K562 (cell line): ENCODE measurements around the gene KIAA0930. TPM values are rescaled to one million over a fixed set of nuclear protein-coding genes. Genes with fewer than 3 reads are reported as not detected.

Source experiments
- CUX1 ChIP-seq: fragments of 200-800 bp; sonication (Bioruptor generic); IDR thresholded peaks from 2 replicates; pipeline ENCODE4 v1.6.1; 2016; ENCODE audit warnings: missing genetic modification characterization, missing compliant biosample characterization
- EHMT2 ChIP-seq: fragments of 450-650 bp; IDR thresholded peaks from 2 replicates; pipeline ENCODE4 v1.6.1; 2018; ENCODE audit warnings: antibody characterized with exemption
- XRCC4 ChIP-seq: IDR thresholded peaks from one replicate; pipeline ENCODE4 v1.6.1; 2011; ENCODE audit not compliant: insufficient read depth, insufficient read length; ENCODE audit errors: extremely low read depth
- YY1 ChIP-seq, 3 experiments: IDR thresholded peaks; 2 replicates each; pipeline ENCODE4 v1.6.1; 2011; ENCODE audit warnings: low read length in 2 of 3, mild to moderate bottlenecking in 2 of 3, moderate library complexity in 2 of 3, borderline replicate concordance in 1 of 3, control low read depth in 1 of 3, low read depth in 1 of 3; ENCODE audit not compliant: insufficient read depth in 3 of 3, insufficient replicate concordance in 2 of 3, control insufficient read depth in 1 of 3, insufficient read length in 1 of 3; ENCODE audit errors: extremely low read depth in 1 of 3
- ZNF263 ChIP-seq: sonication (generic); formaldehyde crosslinking; IDR thresholded peaks from 2 replicates; pipeline ENCODE4 v1.8.0; 2022; ENCODE audit warnings: mild to moderate bottlenecking, missing genetic modification reagents, borderline replicate concordance
- ZNF318 ChIP-seq, 2 experiments: fragments of 450-650 bp; IDR thresholded peaks; 2 replicates each; pipeline ENCODE4 v1.6.1; 2016; ENCODE audit warnings: mild to moderate bottlenecking in 2 of 2, borderline replicate concordance in 1 of 2, low read depth in 1 of 2, moderate library complexity in 1 of 2
- polyA plus RNA-seq, 8 experiments: library from polyadenylated mRNA; depleted of rRNA in 4 of 8; stranded (reverse) in 5 of 8; unstranded in 3 of 8; fragments of >200 nt; fragmentation: Nextera tagmentation in 2 of 8; fragmentation: Illumina TruSeq in 1 of 8; extraction: Ambion mirVana in 2 of 8; extraction: Trizol in 1 of 8; gene quantifications; 2 replicates each; pipeline versions ENCODE4 v1.2.1 to v1.2.3, GENCODE V29; 2011 to 2014; ENCODE audit warnings: inconsistent platforms in 1 of 8, missing spikeins in 1 of 8
- total RNA-seq, 7 experiments: library from RNA; depleted of rRNA in 6 of 7; stranded (reverse); fragments of >200 nt in 6 of 7; fragmentation: Illumina TruSeq in 2 of 7; extraction: Trizol in 2 of 7; gene quantifications; 2 replicates each; pipeline versions ENCODE4 v1.2.1 to v1.2.3, GENCODE V29; 2011 to 2021; ENCODE audit warnings: low replicate concordance in 1 of 7

KIAA0930 gene
- total and polyA plus RNA-seq, 9 of the 15 experiments (the other 6 are each of a cell fraction or from before 2014, with no cell fraction given): 0.24 to 12.1 (median 6.4) TPM

GRCh38 chr22:45190202-45190872, 50.4 kb downstream of the KIAA0930 start (continued):
- TF ChIP-seq CUX1 (no peak), XRCC4 (no peak), ZNF318 (IDR thresholded peaks at IDR 0.05; ENCODE audit: borderline replicate concordance in 1 of 2, low read depth in 1 of 2) (no peak), YY1 (IDR thresholded peaks at IDR 0.05; ENCODE audit: borderline replicate concordance in 1 of 3, control insufficient read depth in 1 of 3, extremely low read depth in 1 of 3, insufficient read depth in 3 of 3, insufficient read length in 1 of 3, insufficient replicate concordance in 2 of 3, low read depth in 1 of 3, low read length in 2 of 3) (no peak), EHMT2 (no peak), ZNF263 (CRISPR knock-in tag) (no peak)
